Esophagus muscularis mucosa (tissue), 4 donors: ENCODE measurements around the gene TMA7B. TPM values are rescaled to one million over a fixed set of nuclear protein-coding genes. Genes with fewer than 3 reads are reported as not detected.

Experiments
- DNase-seq: peaks from one replicate; pipeline ENCODE4 v3.0.0-alpha.2; 2017; ENCODE audit errors: extremely low spot score
- H3K27ac ChIP-seq, 4 donors: fragments of 200-600 bp; sonication (generic); replicated peaks in 1 of 4; 1 replicate in 3 of 4; 2 replicates in 1 of 4; pipeline ENCODE4 v1.5.1; 2016 to 2019; ENCODE audit warnings: mild to moderate bottlenecking in 1 of 4
- H3K27me3 ChIP-seq, 4 donors: fragments of 200-600 bp; sonication (generic); one replicate each; pipeline versions ENCODE4 v1.5.1 to v1.6.0; 2016 to 2019
- H3K36me3 ChIP-seq, 4 donors: fragments of 200-600 bp; sonication (generic); one replicate each; pipeline ENCODE4 v1.5.1; 2016 to 2019
- H3K4me1 ChIP-seq, 4 donors: fragments of 200-600 bp; sonication (generic); one replicate each; pipeline ENCODE4 v1.5.1; 2016 to 2019
- H3K4me3 ChIP-seq, 4 donors: fragments of 200-600 bp; sonication (generic); 1 replicate in 2 of 4; 2 replicates in 2 of 4; pipeline ENCODE4 v1.5.1; 2016 to 2019; ENCODE audit warnings: mild to moderate bottlenecking in 4 of 4, moderate library complexity in 1 of 4
- H3K9me3 ChIP-seq, 4 donors: fragments of 200-600 bp; sonication (generic); 1 replicate in 3 of 4; 2 replicates in 1 of 4; pipeline ENCODE4 v1.5.1; 2016 to 2019
- CTCF ChIP-seq, 3 experiments: fragments of 200-600 bp in 2 of 3; fragments of 450-650 bp in 1 of 3; sonication (generic) in 2 of 3; IDR thresholded peaks; one replicate each; pipeline ENCODE4 v1.5.1; 2017 to 2019; ENCODE audit warnings: antibody characterized with exemption in 3 of 3, mild to moderate bottlenecking in 2 of 3, moderate library complexity in 1 of 3
- EP300 ChIP-seq: sonication (generic); formaldehyde crosslinking; IDR thresholded peaks from one replicate; pipeline ENCODE4 v1.6.1; 2017; ENCODE audit warnings: antibody characterized with exemption
- POLR2A ChIP-seq: fragments of 450-650 bp; IDR thresholded peaks from one replicate; pipeline ENCODE4 v1.6.1; 2017; ENCODE audit warnings: antibody characterized with exemption, moderate library complexity, mild to moderate bottlenecking, low read depth
- POLR2AphosphoS5 ChIP-seq, 2 donors: sonication (generic); formaldehyde crosslinking; IDR thresholded peaks; one replicate each; pipeline ENCODE4 v1.6.1; 2017; ENCODE audit warnings: antibody characterized with exemption in 2 of 2
- WGBS: methylation state at CpG from one replicate; pipeline ENCODE4 v1.1.5; 2018; 5-methylcytosine and 5-hydroxymethylcytosine counted together
- intact Hi-C: fragments of 100-400 bp; cut with DNase I; formaldehyde crosslinking; loops from one replicate; pipeline ENCODE4 v1.15.1; 2023
- total RNA-seq, 4 donors: library from RNA; depleted of rRNA; stranded (reverse); fragments of >200 nt; gene quantifications; one replicate each; pipeline versions ENCODE4 v1.1.0 to v1.2.1, GENCODE V29; 2016

TMA7B gene
- total RNA-seq, 4 donors from 2014 or later, result not detected

DNA sequence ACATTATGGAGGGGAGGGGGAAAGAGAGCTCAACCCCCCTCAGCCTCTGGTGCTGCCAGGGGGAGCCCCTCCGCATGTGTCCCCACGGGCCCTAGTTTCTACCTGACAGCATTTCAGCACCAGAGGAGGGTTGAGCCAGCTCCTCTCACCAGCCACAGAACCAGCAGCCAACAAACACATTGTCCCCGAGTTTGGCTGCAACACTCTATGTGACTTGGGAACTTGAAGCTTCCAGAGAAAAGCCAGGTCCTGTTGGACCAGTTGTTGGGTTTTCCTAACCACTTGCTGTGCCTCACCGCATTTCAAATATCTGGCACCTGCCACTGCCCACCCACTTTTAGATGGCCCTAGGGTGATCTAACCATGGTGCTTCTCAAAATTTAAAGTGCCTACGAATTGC, 13.5 kb downstream of the TMA7B start:
- peaks cover 3 to 13% (median 5%) of the 10 kb centered on the region in 4 donors for H3K4me1 ChIP-seq
- peaks cover 0 to 90% (median 0%) of the 10 kb centered on the region in 4 donors for H3K27me3 ChIP-seq
- WGBS, result 63% methylated on average over 5 of the region's 5 CpGs
- H3K9me3 ChIP-seq, result no peaks in the 10 kb centered on the region
- H3K36me3 ChIP-seq, result no peaks in the 10 kb centered on the region
- no peak overlapping the region for H3K4me3 ChIP-seq
- DNase-seq, result no peak
- H3K27ac ChIP-seq, result no peak overlapping the region
- intact Hi-C loops, result no loop called here
- no peak for TF ChIP-seq EP300
- no peak for TF ChIP-seq CTCF (IDR thresholded peaks at IDR 0.05)
- TF ChIP-seq POLR2AphosphoS5 (IDR thresholded peaks at IDR 0.05), result no peak
- TF ChIP-seq POLR2A, result no peak

DNA sequence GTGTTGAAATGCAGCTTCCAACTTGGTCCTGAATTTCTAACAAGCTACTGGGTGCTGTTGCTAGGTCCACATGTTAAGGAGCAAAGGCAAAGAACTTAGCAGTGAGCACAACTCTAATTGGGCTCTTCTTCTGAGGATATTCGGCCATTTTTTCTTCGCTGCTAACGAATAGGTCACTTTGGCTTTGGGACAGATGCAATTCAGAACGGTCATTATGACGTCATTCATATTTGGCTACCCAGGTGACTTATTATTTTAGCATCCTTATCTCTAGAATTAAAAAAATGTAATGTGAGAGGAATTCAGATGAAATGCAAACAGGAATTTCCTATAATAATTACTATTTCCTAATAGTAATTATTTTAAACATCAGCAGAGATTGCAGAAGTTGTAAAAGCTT, 13.9 kb downstream of the TMA7B start:
- TF ChIP-seq POLR2A (no peak), POLR2AphosphoS5 (IDR thresholded peaks at IDR 0.05) (no peak)
- WGBS, result 86% methylated on average over 5 of the region's 5 CpGs
- H3K27me3 ChIP-seq, result peaks cover 0 to 90% (median 0%) of the 10 kb centered on the region in 4 donors
- no peaks in the 10 kb centered on the region for H3K36me3 ChIP-seq
- no peak for DNase-seq
- H3K4me3 ChIP-seq, result no peak overlapping the region
- H3K9me3 ChIP-seq, result no peaks in the 10 kb centered on the region
- intact Hi-C loops, result no loop called here
- peaks cover 0 to 9% (median 3%) of the 10 kb centered on the region in 4 donors for H3K4me1 ChIP-seq
- no peak overlapping the region for H3K27ac ChIP-seq

- intact Hi-C loops, result no loop called here
- WGBS, result 86% methylated on average over 6 of the region's 6 CpGs
These were observed 18.9 kb downstream of the TMA7B start for GRCh38 chr22:39979048-39979447.

GRCh38 chr22:39979458-39979857, 19.3 kb downstream of the TMA7B start:
- no peaks in the 10 kb centered on the region for H3K4me1 ChIP-seq
- 91% methylated on average over 5 of the region's 5 CpGs for WGBS

More at GRCh38 chr22:39979048-39979447, 18.9 kb downstream of the TMA7B start:
- Histone ChIP-seq H3K27ac (no peak overlapping the region), H3K27me3 (peaks cover 0 to 72% (median 0%) of the 10 kb centered on the region in 4 donors), H3K4me3 (no peak overlapping the region), H3K4me1 (no peaks in the 10 kb centered on the region), H3K9me3 (no peaks in the 10 kb centered on the region), H3K36me3 (no peaks in the 10 kb centered on the region)
- no peak for DNase-seq
- no peak for TF ChIP-seq CTCF (IDR thresholded peaks at IDR 0.05)
- no peak for TF ChIP-seq EP300
- no peak for TF ChIP-seq POLR2AphosphoS5 (IDR thresholded peaks at IDR 0.05)
- no peak for TF ChIP-seq POLR2A

GRCh38 chr22:39980596-39980995, 20.4 kb downstream of the TMA7B start:
- H3K36me3 ChIP-seq, result no peaks in the 10 kb centered on the region
- H3K9me3 ChIP-seq, result no peaks in the 10 kb centered on the region
- H3K27ac ChIP-seq, result no peak overlapping the region
- TF ChIP-seq POLR2AphosphoS5 (IDR thresholded peaks at IDR 0.05) (no peak), POLR2A (no peak), EP300 (no peak), CTCF (IDR thresholded peaks at IDR 0.05) (no peak)
- H3K4me1 ChIP-seq, result no peaks in the 10 kb centered on the region
- H3K4me3 ChIP-seq, result no peak overlapping the region
- intact Hi-C loops, result no loop called here
- WGBS, result 79% methylated on average over 6 of the region's 6 CpGs
- no peak for DNase-seq
- peaks cover 0 to 64% (median 0%) of the 10 kb centered on the region in 4 donors for H3K27me3 ChIP-seq

More at GRCh38 chr22:39979458-39979857, 19.3 kb downstream of the TMA7B start:
- H3K27ac ChIP-seq, result no peak overlapping the region
- no peaks in the 10 kb centered on the region for H3K9me3 ChIP-seq
- DNase-seq, result no peak
- intact Hi-C loops, result no loop called here
- no peak overlapping the region for H3K4me3 ChIP-seq
- H3K36me3 ChIP-seq, result no peaks in the 10 kb centered on the region
- no peak for TF ChIP-seq EP300
- no peak for TF ChIP-seq POLR2A
- no peak for TF ChIP-seq CTCF (IDR thresholded peaks at IDR 0.05)
- no peak for TF ChIP-seq POLR2AphosphoS5 (IDR thresholded peaks at IDR 0.05)
- peaks cover 0 to 71% (median 0%) of the 10 kb centered on the region in 4 donors for H3K27me3 ChIP-seq
